MCF 10A (cell line): ENCODE results near the gene KRT71. TPM values are rescaled to one million over a fixed set of nuclear protein-coding genes. Genes with fewer than 3 reads are reported as not detected.

Experiments used
- BruUV-seq: library from RNA; stranded (reverse); fragments of 400-500 nt; replicated peaks from 2 replicates; lab custom pipeline; 2021; lab: Mats Ljungman, UMichigan
- CTCF ChIA-PET: fragments of 300-600 bp; sonication (Branson Sonifier 250); formaldehyde crosslinking; extraction: SDS; loops from one replicate; lab custom pipeline; 2021; ENCODE audit warnings: antibody characterized with exemption, inconsistent platforms; lab: Yijun Ruan, JAX
- POLR2A ChIA-PET: fragments of 300-600, 350-650 bp; sonication (Branson Sonifier 250); formaldehyde crosslinking; extraction: SDS; loops from one replicate; lab custom pipeline; 2020; ENCODE audit warnings: antibody characterized with exemption, inconsistent platforms; lab: Yijun Ruan, JAX
- DNase-seq: peaks from one replicate; pipeline ENCODE4 v3.0.0-alpha.2; 2018; ENCODE audit not compliant: unreplicated experiment
- H3K27ac Mint-ChIP-seq: one replicate; pipeline ENCODE4 v1.8.0; 2022; ENCODE audit warnings: mild to moderate bottlenecking, low read depth, mixed read lengths; ENCODE audit not compliant: unreplicated experiment
- H3K27me3 Mint-ChIP-seq: one replicate; pipeline ENCODE4 v1.8.0; 2022; ENCODE audit warnings: mixed read lengths; ENCODE audit not compliant: insufficient read depth, unreplicated experiment
- H3K36me3 Mint-ChIP-seq: one replicate; pipeline ENCODE4 v1.8.0; 2022; ENCODE audit warnings: mild to moderate bottlenecking, moderate library complexity, mixed read lengths; ENCODE audit not compliant: insufficient read depth, unreplicated experiment
- H3K4me1 Mint-ChIP-seq: one replicate; pipeline ENCODE4 v1.8.0; 2022; ENCODE audit warnings: mixed read lengths; ENCODE audit not compliant: insufficient read depth, unreplicated experiment
- H3K4me3 Mint-ChIP-seq: one replicate; pipeline ENCODE4 v1.8.0; 2022; ENCODE audit warnings: mild to moderate bottlenecking, moderate library complexity, mixed read lengths; ENCODE audit not compliant: unreplicated experiment
- H3K9me3 Mint-ChIP-seq: one replicate; pipeline ENCODE4 v1.8.0; 2022; ENCODE audit warnings: mixed read lengths; ENCODE audit not compliant: unreplicated experiment
- intact Hi-C: fragments of 100-400 bp; cut with micrococcal nuclease; formaldehyde crosslinking; loops from 2 replicates; pipeline ENCODE4 v1.14.1; 2022
- total RNA-seq: library from RNA; stranded (reverse); gene quantifications from 2 replicates; pipeline ENCODE4 v1.2.3, GENCODE V29; 2022
- TF ChIP-seq, protein P1 (sequence below): fragments of 200-600 bp; IDR thresholded peaks from one replicate; pipeline ENCODE4 v1.8.0; 2022; ENCODE audit warnings: antibody characterized with exemption, mild to moderate bottlenecking; ENCODE audit not compliant: unreplicated experiment

KRT71 gene
- total RNA-seq, 1 experiment from 2014 or later = not detected

DNA sequence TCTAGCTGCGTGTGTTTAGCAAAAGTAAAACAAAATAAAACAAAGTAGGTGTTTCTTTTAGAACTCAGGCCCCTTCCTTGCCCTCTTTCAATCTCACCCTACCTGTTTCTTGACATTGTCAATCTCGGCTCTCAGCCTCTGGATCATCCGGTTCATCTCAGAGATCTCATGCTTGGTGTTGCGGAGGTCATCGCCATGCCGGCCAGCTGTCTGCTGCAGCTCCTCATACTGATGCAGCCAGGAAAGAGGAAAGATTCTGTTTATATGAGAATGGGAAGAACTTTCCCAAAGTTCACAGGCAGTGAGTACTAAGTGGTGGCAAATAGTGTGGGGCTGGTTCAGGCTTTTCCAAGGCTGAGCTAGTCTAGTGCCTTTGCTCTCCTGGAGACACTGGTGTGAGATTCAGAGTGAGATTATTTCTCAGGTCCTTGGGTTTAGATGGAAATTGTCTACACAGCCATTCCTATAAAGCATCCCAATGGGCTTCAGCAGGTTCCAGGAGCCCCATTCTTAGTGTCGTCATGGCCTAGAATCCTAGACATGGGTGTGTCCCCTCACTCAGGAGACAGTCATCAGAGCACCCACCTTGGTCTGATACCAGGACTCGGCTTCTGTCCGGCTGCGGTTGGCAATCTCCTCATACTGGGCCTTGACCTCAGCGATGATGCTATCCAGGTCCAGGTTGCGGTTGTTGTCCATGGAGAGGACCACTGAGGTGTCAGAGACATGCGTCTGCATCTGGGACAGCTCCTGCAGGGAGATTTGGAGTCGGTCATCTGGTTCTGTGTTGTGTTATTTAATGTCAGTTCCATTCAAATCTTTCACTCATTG, 35.7 kb downstream of the KRT71 start:
- no TSS peak for BruUV-seq
- ChIA-PET CTCF (interaction anchor here (0.6 to 7.3 kb wide), 15 partner anchors 11 to 369 kb away, joined by 3 to 90 read pairs (median 5); partner anchors contain the start of gene KRT6A), POLR2A (interaction anchor here (0.5 to 27.6 kb wide), 15 partner anchors 5 to 491 kb away, joined by 3 to 1235 read pairs (median 7); partner anchors contain the start of genes KRT5 and KRT6A)
- peak overlapping the region; percentile 80 for H3K4me3 Mint-ChIP-seq
- peaks cover 74% of the 10 kb centered on the region for H3K36me3 Mint-ChIP-seq
- H3K4me1 Mint-ChIP-seq = peaks cover 40% of the 10 kb centered on the region
- H3K27me3 Mint-ChIP-seq = no peaks in the 10 kb centered on the region
- TF ChIP-seq, protein P1, sequence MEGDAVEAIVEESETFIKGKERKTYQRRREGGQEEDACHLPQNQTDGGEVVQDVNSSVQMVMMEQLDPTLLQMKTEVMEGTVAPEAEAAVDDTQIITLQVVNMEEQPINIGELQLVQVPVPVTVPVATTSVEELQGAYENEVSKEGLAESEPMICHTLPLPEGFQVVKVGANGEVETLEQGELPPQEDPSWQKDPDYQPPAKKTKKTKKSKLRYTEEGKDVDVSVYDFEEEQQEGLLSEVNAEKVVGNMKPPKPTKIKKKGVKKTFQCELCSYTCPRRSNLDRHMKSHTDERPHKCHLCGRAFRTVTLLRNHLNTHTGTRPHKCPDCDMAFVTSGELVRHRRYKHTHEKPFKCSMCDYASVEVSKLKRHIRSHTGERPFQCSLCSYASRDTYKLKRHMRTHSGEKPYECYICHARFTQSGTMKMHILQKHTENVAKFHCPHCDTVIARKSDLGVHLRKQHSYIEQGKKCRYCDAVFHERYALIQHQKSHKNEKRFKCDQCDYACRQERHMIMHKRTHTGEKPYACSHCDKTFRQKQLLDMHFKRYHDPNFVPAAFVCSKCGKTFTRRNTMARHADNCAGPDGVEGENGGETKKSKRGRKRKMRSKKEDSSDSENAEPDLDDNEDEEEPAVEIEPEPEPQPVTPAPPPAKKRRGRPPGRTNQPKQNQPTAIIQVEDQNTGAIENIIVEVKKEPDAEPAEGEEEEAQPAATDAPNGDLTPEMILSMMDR = no peak
- DNase-seq = peak; percentile 6
- peak overlapping the region; percentile 12 for H3K27ac Mint-ChIP-seq
- intact Hi-C loops = loop anchor here (5.0 kb wide), 1 partner anchor 145 kb away; no protein-coding TSS in a partner anchor
- no peaks in the 10 kb centered on the region for H3K9me3 Mint-ChIP-seq

DNA sequence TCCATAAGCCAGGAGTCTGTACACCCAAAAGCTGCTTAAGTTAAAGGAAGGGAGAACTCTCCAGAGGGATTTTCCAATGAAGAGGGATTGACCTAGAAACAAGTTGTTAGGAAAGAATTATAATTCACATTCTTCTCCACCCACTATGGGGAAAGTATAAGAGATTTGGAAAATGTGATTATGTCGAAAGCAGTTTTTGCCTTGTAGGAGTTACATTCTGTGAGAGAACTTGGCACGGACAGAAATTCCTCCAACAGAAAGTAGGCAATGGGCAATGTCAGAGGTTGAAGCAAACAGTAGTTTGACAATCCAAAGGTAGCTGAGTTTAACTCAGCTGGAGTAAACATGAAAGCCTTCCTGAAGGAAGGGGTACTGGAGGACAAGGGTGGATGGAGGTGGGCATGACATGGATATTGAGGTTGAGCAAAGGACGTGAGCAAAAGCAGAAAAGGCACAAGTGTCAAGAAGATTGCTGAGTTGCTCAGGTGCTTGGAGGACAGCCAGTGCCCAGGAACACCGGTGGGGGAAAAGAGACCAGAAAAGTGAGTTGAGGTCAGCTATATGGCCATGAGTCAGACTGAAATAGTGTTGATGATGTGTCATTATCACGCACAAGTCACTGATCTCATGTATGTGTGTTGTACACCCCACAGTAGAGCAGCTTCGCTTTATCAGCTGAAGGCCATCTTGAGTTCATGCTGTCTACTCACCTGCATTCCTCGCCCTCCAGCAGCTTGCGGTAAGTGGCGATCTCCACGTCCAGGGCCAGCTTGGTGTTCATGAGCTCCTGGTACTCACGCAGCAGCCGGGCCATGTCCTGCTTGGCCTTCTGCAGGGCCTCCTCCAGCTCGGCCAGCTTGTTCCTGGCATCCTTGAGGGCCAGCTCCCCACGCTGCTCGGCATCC, 36.8 kb downstream of the KRT71 start:
- H3K4me3 Mint-ChIP-seq = peak overlapping the region; percentile 80
- no peaks in the 10 kb centered on the region for H3K27me3 Mint-ChIP-seq
- H3K36me3 Mint-ChIP-seq = peaks cover 74% of the 10 kb centered on the region
- peaks cover 30% of the 10 kb centered on the region for H3K4me1 Mint-ChIP-seq
- ChIA-PET CTCF (interaction anchor here (0.6 to 6.5 kb wide), 18 partner anchors 9 to 369 kb away, joined by 3 to 49 read pairs (median 5); no protein-coding TSS in a partner anchor), POLR2A (interaction anchor here (0.6 to 27.6 kb wide), 15 partner anchors 6 to 492 kb away, joined by 3 to 1235 read pairs (median 6); partner anchors contain the start of genes EIF4B, KRT5 and KRT6A)
- TF ChIP-seq, protein P1 = no peak
- DNase-seq = peak; percentile 43
- H3K9me3 Mint-ChIP-seq = no peaks in the 10 kb centered on the region
- peak overlapping the region; percentile 12 for H3K27ac Mint-ChIP-seq
- no TSS peak for BruUV-seq
- intact Hi-C loops = loop anchor here (5.0 kb wide), 1 partner anchor 144 kb away; no protein-coding TSS in a partner anchor

DNA sequence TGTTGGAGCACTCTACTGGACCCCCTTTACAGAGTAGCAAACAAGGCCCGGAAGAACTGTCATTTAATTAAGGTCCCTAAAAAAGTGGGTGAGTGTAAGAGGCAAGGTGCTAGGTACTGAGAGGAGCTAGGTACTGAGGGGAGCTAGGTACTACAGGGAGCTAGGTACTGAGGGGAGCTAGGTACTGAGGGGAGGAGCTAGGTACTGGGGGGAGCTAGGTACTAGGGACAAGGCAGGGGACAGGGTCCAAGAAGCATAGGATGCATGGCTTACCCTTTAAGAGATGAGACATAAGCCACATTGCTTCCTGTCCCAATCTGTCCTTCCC, 37.7 kb downstream of the KRT71 start:
- CTCF ChIA-PET = interaction anchor here (0.7 to 6.5 kb wide), 11 partner anchors 20 to 369 kb away, joined by 3 to 49 read pairs (median 7); no protein-coding TSS in a partner anchor
- TF ChIP-seq, protein P1 = no peak
- Mint-ChIP-seq H3K9me3 (no peaks in the 10 kb centered on the region), H3K4me3 (peak overlapping the region; percentile 80), H3K4me1 (peaks cover 26% of the 10 kb centered on the region), H3K27ac (peak overlapping the region; percentile 5), H3K27me3 (no peaks in the 10 kb centered on the region), H3K36me3 (peaks cover 72% of the 10 kb centered on the region)
- intact Hi-C loops = loop anchor here (5.0 kb wide), 1 partner anchor 143 kb away; no protein-coding TSS in a partner anchor
- POLR2A ChIA-PET = interaction anchor here (0.6 to 27.6 kb wide), 12 partner anchors 7 to 491 kb away, joined by 3 to 1235 read pairs (median 8); partner anchors contain the start of genes EIF4B, KRT5 and KRT6A
- no TSS peak for BruUV-seq
- DNase-seq = peak; percentile 4
